ENCODE measurements around the gene SEZ6. TPM values are rescaled to one million over a fixed set of nuclear protein-coding genes. Genes with fewer than 3 reads are reported as not detected.
A peak's percentile ranks its signal among the peaks of the same experiment; 100 is the strongest.

The SEZ6 gene
- total RNA-seq, 6 donors from 2014 or later: 0.20 to 0.47 (median 0.30) TPM; not detected in 3

GRCh38 chr17:28906706-28907438 lies 99.0 kb downstream of the SEZ6 start:
- Histone ChIP-seq H3K9me3 (no peaks in the 10 kb centered on the region), H3K36me3 (peaks cover 22 to 66% (median 60%) of the 10 kb centered on the region in 4 donors), H3K27me3 (no peaks in the 10 kb centered on the region), H3K27ac (peak overlapping the region in 1 of 4 donors; percentile 19), H3K4me3 (no peak overlapping the region), H3K4me1 (peaks cover 23 to 42% (median 29%) of the 10 kb centered on the region in 4 donors)
- 74 to 84% methylated on average over 6 to 7 of the region's 7 CpGs for WGBS, 2 donors
- DNase-seq: no peak
- TF ChIP-seq EP300 (IDR thresholded peaks at IDR 0.05) (no peak), POLR2AphosphoS5 (IDR thresholded peaks at IDR 0.05) (no peak), POLR2A (IDR thresholded peaks at IDR 0.05) (no peak), CTCF (IDR thresholded peaks at IDR 0.05) (no peak)
- ATAC-seq (ENCODE audit: low FRiP score in 2 of 2): no peak

GRCh38 chr17:28906276-28906675 lies 99.6 kb downstream of the SEZ6 start:
- no peak overlapping the region for H3K27ac ChIP-seq
- 76% methylated on average over 9 of the region's 9 CpGs; no CpG with 5 or more reads in 1 of the 2 donors for WGBS, 2 donors
- no peaks in the 10 kb centered on the region for H3K27me3 ChIP-seq
- no peaks in the 10 kb centered on the region for H3K9me3 ChIP-seq
- ATAC-seq (ENCODE audit: low FRiP score in 2 of 2) (no peak), DNase-seq (no peak)
- H3K4me3 ChIP-seq: no peak overlapping the region
- H3K4me1 ChIP-seq: peaks cover 21 to 42% (median 29%) of the 10 kb centered on the region in 4 donors
- TF ChIP-seq POLR2AphosphoS5 (IDR thresholded peaks at IDR 0.05): no peak
- no peak for TF ChIP-seq EP300 (IDR thresholded peaks at IDR 0.05)
- TF ChIP-seq POLR2A (IDR thresholded peaks at IDR 0.05): no peak
- TF ChIP-seq CTCF (IDR thresholded peaks at IDR 0.05): no peak
- peaks cover 21 to 60% (median 55%) of the 10 kb centered on the region in 4 donors for H3K36me3 ChIP-seq

Other genes starting within 250 kb of the SEZ6 start
- 10 to 100 TPM; 16.8 to 23.1 (median 20.1) TPM for gene FAM222B, start 163.2 kb downstream of the SEZ6 start, total RNA-seq
- 10 to 100 TPM; 22.4 to 41.3 (median 27.7) TPM for gene ERAL1, start 151.0 kb downstream of the SEZ6 start, total RNA-seq
- 100 to 1,000 TPM in 2 of 6 donors, 10 to 100 TPM in 4; 75.4 to 211 (median 85.8) TPM for gene FLOT2, start 108.3 kb downstream of the SEZ6 start, total RNA-seq
- 10 to 100 TPM in 5 of 6 donors, 1 to 10 TPM in 1; 2.1 to 21.8 (median 15.0) TPM for gene DHRS13, start 103.0 kb downstream of the SEZ6 start, total RNA-seq
- gene PHF12, start 54.5 kb downstream of the SEZ6 start, total RNA-seq: 100 to 1,000 TPM in 1 of 6 donors, 10 to 100 TPM in 5; 38.8 to 103 (median 62.7) TPM
- 1 to 10 TPM in 3 of 6 donors, under 1 TPM in 1, not detected in 2; 0.91 to 3.6 (median 2.2) TPM for gene PIPOX, start 37.1 kb upstream of the SEZ6 start, total RNA-seq
- gene MYO18A, start 174.4 kb upstream of the SEZ6 start, total RNA-seq: 100 to 1,000 TPM in 1 of 6 donors, 10 to 100 TPM in 5; 37.4 to 214 (median 67.4) TPM
- gene CRYBA1, start 240.8 kb upstream of the SEZ6 start, total RNA-seq: not detected